Smooth muscle cell of the brain vasculature (primary cell): ENCODE measurements around the gene VTCN1.

Experiments
- DNase-seq: peaks from one replicate; pipeline ENCODE4 v3.0.0-alpha.2; 2012; ENCODE audit warnings: low read depth, low spot score

VTCN1 gene

DNA sequence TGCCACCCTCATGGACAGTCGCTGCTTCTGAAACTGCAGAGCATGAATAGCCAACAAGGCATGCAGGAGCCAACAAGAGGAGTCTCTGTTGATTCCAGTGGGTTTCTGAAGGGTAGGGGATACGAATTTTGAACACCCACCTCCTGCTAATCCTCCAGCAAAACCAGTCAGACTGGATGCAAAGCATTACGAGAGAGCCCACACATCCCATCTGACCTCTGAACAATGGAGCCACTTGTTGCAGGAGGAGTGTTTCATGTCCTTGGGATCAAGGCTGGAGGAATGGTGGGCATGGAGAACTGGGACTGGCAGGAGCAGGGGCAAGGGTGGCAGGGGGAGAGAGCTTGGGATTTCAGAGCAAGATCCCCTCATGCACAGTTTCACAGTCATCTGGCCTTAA is 1.6 kb downstream of the VTCN1 start:
- DNase-seq = no peak

DNA sequence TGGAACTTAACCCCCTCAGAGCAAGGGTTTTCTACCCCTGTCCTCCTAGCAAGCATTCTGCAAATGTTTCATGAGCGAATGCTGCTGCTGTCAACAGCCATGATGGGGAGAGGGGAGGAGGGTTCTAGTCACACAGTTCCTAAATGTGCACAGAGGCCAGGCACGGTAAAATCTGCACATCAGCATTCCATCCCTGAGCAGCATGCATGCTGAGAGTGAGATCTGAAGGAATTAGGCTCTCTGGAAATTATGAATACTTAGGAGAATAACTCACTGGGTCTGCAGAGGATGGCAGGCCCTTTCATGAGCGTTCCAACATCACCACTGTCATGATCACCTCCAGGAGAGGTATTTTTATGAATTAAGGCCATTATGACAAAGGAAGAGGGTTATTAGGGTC is 2.1 kb downstream of the VTCN1 start:
- DNase-seq = no peak

DNA sequence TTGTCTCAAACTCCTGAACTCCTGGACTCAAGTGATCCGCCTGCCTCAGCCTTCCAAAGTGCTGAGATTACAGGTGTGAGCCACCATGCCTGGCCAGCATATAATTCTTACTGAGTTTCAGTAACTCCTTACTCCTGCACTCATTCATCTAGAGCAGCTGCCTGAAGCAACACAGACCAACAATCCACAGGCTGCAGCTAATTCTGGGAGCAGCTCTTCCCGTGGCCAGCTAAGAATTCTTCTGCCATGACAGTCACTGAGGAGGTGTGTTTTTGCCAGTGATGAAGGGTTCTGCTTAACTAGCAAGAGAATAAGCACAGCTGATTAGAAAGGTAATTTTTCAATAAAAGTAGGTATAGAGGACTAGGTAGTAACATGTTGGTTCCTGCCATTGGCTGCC is 5.4 kb downstream of the VTCN1 start:
- no peak for DNase-seq

DNA sequence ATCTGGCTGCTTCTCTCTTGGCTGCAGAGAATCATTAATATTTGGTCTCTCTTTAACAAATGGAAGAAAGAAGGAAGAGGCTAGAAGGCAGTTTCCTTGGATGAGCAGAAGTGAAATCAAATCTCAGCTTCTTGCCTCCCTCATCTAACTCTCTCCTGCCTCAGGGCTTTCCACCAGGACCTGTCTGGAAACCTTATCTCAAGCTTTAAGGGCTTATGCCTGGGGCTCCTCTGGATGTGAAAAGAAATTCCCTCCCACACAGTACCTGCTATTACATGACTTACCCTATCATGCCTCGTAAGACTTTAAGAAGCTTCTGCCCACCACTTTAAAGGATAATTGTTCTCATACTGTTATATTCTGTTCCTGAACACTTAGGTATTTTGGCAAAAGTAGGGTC is 8.9 kb downstream of the VTCN1 start:
- no peak for DNase-seq

DNA sequence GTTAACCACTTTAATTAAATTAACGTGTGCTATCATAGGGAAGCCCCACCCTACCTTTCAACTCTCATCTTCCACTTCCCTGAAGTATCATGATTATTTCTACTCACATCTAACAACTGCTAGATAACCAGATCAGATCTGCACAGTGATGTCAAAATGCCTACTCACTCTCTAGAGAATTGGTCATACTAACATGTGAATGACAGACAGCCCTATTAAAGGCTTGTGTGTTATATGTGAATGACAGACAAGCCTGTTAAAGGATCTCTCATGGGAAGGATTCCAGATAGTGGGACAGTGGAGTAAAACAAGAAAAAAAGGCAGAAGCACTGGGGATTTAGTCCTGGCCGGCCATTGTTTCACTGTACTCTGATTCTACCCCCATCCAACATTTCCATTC is 12.6 kb downstream of the VTCN1 start:
- no peak for DNase-seq

DNA sequence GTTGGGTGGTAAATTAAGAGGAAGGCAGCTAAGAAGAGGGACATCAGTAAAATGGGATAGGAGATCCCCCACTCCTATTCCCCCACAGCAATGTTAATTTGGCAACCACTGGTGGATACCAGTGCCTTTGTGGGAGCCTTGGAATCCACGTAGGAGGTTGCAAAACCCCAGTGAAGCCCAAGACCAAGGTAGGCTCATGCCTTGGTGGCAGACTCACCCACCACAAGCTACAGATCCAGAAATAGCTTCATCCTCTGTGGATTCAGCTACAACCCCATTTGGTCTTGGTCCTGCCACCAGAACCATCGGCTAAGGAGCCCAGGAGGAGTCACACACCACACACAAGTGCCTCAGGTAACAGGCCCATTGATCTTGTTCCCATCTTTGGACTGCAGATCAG is 21.0 kb downstream of the VTCN1 start:
- no peak for DNase-seq

DNA sequence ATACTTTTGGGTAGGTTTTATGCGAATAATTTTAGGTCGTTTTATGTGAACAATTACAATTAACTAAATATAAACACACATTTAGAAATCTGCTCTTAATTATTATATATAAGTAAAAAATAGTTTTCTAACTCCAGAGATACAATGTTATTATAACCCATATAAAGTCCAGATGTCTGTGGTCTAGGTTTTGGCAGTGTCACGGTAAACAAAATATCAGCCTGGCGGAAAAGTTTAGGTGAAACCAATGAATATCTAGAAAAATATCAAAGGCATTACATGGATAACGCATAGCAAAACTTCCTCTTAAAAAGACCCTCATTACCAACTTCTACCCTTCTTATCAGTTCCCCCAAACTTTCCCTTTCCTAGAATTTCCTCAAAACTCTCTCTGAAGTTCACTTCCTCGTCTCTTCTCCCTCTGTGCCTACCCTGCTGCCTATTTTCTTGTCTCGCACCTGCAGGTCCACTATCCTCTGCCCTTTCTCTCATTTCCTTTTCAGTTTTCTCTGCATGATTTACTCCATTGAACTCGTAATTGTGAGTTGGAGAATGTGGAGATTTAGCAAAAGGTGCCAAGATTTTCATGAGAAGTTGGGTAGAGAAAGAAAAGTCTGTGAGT is 21.8 kb downstream of the VTCN1 start:
- no peak for DNase-seq

DNA sequence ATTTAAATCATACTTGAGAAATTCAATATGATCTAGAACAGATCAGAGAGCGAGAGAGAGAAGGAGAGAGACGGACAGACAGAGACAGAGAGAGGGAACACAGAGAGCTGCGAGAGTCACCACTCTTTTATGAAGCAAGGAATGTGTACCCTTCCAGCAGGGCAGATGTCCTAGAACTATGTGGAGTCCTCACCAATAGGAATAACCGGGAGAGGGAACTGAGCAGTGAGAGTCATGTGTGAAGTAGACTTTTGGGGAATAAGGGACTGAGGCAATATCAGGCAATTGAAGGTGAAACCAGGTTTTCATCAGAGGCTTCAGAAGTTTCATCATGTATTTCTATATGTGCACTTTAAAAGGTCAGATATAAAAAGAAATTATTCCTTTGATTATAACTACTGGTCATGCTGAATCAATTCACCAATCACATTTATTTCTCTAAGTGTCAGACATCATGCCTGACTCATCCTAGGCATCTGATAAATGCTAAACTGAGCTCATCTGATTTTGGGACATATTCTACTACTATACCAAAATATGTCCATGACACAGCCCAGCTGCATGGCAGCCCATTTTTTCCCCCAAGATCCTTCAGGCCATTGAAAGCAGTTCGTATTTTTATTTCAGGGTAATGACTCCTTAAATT is 22.4 kb downstream of the VTCN1 start:
- DNase-seq = no peak

DNA sequence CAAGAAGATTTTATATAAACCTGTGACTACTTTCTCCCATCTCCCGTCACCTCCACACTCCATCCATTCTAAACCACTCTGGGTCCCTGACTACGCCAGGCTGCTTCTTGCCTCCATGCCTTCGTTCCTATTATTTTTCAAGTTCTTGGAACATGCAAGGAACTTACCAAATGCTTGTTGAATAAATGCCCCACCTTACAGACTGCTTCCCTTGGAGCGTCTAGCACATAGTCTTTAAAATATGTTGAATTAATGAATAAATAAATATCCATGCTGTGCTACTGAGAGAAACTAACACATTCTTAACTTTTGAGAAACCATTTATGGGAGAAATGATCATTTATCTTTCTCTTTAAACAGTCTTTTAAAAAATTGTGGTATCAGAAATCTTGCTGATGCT is 27.6 kb downstream of the VTCN1 start:
- no peak for DNase-seq

DNA sequence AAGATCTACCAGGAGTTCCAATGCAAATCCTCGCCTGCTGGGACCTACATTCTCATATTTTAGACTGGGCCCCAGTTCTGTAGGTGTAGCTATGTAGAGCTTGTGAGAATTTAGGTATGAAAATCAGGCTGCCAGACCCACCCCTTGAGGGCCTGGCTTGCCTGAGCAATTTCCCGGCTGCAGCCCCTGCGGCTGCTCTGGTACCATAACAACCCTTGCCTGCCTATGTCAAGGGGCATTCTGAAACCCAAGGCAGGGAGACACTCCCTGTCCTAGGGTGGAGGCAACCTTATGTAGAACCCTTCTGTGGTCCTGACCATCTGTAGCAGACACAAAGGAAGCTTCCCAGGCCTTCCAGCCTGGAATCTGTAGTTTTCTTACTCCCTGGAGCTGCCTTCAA is 28.4 kb downstream of the VTCN1 start:
- DNase-seq = no peak

DNA sequence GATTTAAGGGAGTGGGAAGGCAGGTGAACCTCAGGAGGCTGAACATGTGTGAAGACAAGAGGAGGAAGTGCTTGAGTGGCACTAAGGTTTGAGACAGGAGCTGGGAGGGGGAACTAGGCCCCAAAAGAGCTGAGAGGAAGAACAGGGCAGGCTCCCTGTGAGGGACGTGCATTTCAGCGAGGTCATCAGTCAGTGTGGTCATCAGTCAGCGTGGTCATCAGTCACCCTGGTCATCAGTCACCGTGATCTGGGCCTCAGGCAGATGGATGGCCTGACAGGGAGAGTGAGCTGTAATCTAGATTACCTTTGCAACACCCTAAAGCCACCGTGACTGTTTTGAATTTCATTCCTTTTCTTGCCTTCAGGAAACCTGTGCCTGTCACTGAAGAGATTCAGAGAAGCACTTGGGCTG is 29.1 kb downstream of the VTCN1 start:
- DNase-seq = no peak

DNA sequence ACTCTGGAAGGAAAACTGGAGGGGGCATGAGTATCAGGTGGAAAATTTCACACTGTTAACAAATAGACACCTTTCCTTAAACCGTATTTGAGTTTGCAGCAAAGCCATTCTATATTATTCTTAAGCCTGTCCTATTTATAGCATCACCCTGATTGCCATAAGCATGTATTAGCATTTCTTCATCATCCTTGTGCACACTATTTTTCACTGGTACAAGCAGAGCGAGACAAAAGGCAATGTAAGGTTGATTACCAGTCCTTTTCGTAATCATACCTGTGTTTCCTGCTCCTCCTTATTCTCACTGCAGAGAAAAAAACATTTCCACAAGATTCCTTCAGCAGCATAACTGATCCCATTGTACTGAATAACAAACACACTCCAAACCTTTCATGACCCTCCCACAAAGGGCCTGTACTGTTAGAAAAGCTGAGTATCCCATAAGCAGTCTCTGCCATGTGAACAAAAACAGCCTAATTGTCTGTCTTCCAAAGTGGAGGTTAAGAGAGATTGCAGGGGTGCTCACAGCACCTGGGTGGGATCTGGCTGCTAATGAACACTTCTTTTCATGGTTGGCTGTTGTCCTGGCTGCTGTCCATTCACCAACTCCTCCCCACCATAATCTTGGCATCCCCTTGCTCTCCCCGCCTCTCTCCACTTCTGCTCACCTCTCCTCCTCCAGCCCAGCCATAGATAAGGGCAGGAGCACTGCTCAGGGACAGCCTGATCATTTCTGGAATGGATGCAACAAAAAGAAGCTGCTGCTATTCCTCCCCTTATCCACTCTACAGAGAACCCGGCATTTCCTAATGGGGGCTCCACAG is 30.4 kb downstream of the VTCN1 start:
- no peak for DNase-seq

DNA sequence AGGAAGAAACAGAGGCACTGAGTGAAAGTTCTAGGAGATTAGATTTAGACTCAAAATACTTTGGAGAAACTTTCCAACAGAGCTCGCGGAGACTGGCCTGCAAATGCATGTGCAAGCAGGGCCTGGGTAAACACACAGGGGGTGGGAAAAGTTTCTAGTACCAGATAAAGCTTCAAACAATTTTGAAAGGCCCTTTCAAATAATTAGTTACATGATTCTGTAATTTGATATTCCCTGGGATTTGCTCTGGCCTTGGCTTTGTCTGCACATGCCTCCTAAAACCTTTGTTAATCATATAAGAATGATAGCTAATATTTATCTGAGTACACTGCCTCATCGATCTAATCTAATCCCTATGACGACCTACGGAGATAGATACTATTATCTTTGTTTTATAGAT is 31.3 kb downstream of the VTCN1 start:
- DNase-seq = no peak

DNA sequence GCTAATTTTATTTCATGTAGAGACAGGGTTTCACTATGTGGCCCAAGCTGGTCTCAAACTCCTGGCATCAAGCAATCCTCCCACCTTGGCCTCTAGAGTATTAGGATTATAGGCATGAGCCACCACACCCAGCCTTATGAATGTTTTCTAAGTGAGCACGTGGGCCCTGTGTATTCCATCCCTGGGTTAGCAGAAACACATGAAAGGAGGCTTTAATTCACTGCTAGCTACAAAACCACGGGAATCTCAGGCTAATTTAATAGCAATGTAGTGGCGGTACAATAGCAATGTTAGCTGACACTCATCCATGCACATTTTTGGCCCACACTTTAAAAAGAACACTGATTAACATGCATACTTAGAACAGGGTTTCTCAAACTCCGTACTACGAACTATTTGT is 32.0 kb downstream of the VTCN1 start:
- DNase-seq = no peak

DNA sequence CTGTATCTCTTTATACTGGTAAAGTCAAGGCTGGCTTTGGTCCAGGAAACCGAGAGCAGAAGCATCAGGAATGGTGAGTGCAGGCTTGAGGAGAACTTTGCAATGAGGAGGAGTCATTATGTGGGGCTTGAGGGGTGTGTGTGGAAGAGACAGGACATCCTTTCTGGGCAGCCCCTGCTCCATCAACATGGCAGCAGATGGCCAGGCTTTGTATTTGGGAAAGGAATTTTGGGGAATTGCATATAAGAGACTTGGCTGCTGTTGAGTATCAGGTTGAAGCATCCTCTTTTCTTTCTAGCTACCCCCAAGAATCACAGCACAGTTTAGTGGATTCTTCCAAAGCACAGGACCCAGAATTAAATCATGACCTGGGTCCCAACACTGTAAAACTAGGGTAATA is 33.4 kb downstream of the VTCN1 start:
- no peak for DNase-seq

DNA sequence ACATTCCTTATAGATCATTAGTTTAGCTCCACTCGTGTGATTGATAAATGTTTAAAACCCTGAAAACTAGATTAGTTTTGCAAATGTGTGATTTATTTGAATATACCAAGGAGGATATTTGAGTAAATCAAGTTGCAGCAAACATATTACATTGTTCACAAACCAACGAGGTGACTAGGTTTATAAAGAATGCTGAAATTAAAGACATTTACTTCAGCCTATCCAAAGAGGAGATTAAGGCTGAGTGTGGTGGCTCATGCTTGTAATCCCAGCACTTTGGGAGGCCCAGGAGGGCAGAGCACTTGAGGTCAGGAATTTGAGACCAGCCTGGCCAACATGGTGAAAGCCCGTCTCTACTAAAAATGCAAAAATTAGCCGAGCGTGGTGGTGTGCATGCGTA is 34.1 kb downstream of the VTCN1 start:
- DNase-seq = no peak

DNA sequence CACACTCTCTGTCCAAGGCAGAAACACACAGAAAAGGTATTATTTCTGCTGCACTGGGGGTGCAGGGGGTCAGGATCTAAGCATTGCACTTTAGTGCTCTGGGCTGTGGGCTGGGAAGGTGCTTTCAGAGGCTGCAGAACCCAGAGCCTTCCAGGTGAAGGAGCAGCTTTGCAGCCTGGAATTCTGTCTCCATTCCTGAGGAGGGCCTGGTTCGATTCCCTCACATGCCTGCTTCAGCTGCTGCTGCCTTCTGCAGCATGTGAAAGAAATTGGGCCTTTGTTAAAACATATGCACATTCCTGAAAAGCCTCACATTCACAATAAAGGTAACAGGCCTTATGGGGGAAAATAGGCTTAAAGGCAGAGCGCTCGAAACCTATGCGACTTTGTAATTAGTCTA is 35.9 kb downstream of the VTCN1 start:
- DNase-seq = no peak

DNA sequence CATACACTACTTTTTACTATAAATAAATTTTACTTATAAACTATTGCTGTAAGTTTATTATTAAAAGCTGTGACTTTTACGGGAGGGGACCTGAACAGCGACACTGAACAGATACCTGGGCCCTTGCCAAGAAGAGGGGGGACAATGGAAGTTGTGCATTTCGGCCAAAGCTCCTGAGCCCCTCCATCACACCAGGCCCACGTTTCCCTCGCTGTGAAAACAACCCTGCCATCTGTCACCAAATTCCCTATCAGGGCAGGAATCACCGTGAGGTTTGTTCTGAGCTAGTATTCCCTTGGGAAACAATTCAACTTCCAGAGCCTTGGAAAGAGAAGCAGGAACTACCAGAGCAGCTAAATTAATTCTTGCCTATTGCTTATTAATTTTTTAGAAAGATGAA is 37.0 kb downstream of the VTCN1 start:
- DNase-seq = no peak

DNA sequence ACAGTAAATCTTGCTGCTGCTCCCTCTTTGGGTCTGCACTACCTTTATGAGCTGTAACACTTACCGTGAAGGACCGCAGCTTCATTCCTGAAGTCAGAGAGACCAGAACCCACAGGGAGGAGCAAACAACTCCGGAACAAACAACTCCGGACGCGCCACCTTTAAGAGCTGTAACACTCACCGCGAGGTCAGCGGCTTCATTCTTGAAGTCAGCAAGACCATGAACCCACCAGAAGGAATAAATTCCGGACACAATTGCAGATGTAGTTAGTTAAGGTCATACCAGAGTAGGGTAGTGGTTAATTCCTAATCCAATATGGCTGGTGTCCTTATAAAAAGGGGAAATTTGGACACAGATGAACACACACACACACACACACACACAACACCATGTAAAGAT is 37.7 kb downstream of the VTCN1 start:
- no peak for DNase-seq

DNA sequence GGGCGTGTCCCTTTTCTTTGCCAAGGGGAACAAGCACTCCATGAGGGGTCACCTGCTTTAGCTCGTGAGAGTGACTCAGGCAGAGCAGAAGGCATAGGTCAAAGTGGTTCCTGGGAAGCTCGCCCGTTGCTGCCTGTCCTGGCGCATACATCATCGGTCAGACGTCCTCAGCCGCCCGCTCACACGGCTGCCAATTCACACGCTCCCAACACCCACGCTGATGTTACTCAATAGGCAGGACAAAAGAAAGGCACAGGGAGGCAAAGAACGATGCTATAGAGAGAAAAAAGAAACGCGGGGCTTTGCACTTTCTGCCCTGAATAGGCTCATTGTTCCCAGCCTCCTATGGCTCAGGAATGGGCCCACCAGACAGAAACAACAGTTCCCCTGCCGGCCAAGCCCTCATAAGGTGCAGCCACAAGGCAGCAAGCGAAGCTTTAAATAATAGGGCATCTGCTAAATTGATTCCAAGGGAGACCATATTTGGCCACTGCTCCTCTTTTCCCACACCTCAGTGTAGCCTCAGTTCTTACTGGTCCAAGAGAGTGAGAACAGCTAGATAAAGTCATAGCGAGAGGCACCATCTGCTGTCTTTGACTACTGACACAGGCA is 38.7 kb downstream of the VTCN1 start:
- DNase-seq = no peak

DNA sequence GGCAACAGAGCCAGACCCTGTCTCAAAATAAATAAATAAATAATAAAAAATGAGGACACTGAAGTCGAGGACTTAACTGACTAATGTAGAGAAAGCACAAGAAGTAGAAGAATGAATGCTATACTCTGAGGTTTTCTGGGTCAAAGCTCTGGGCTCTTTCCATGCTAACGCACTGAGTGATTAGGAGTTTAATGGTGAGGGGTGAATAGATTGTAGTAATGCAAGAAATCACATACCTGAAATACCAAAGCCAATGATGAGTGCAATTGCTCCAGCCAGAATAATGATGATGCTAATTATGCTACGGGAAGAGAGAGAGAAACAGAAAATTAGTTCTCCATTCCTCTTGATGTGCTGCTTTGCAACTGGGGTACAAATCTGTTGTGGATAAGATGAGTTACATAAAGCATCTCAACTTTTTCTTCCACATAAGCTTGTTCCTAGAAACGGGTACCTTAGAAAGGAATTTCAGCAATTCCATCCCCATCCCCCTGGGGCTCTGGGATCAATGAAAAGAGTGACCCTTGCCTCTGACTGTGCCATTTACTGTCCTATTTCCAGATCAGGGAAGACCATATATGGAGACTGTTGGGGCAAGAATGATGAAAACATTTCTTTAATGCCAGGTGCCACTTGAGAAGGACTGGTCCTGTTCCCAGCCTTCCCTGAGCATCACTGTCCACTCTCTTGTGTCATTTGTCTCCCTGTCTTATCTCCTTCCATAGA is 40.7 kb downstream of the VTCN1 start:
- no peak for DNase-seq

DNA sequence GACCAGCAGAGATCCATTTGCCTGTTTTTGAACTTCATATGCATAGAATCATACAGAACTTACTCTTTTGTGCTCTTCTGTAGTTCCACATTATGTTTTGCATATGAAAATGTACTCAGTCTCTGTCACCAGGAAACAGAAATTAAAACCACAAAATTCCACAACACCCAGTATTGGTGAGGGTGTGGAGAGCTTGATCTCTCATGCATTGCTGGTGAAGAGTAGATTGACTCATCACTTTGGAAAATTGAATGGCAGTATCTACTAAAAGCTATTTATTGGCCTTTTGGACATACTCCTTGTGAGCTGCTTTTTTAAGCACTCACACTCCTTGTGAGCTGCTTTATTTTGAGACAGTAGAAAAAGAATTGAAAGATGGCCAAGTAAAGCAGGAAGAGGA is 43.3 kb downstream of the VTCN1 start:
- no peak for DNase-seq
